Smooth muscle cell (in vitro differentiated cells): ENCODE data around the gene BMP8A. TPM values are rescaled to one million over a fixed set of nuclear protein-coding genes. Genes with fewer than 3 reads are reported as not detected.

Source experiments
- DNase-seq: peaks from one replicate; lab custom pipeline; 2025; ENCODE audit not compliant: unreplicated experiment; lab: John Stamatoyannopoulos, UW
- H2AFZ ChIP-seq: fragments of 200-600 bp; sonication (generic); 2 replicates; pipeline ENCODE4 v1.6.0; 2016; ENCODE audit warnings: antibody characterized with exemption, low read depth, mild to moderate bottlenecking
- H3F3A ChIP-seq: fragments of 200-600 bp; sonication (generic); 2 replicates; pipeline ENCODE4 v1.6.0; 2017; ENCODE audit warnings: antibody characterized with exemption, low read depth
- H3K27ac ChIP-seq: fragments of 200-600 bp; sonication (generic); 2 replicates; pipeline ENCODE4 v1.5.1; 2016; ENCODE audit warnings: low read depth, mild to moderate bottlenecking
- H3K27me3 ChIP-seq: fragments of 200-600 bp; sonication (generic); 2 replicates; pipeline ENCODE4 v1.6.1; 2016; ENCODE audit warnings: low read depth, mild to moderate bottlenecking
- H3K36me3 ChIP-seq: fragments of 200-600 bp; sonication (generic); 2 replicates; pipeline ENCODE4 v1.5.1; 2016; ENCODE audit warnings: low read depth
- H3K4me1 ChIP-seq: fragments of 200-600 bp; sonication (generic); 2 replicates; pipeline ENCODE4 v1.5.1; 2016; ENCODE audit warnings: low read depth
- H3K4me2 ChIP-seq: fragments of 200-600 bp; sonication (generic); 2 replicates; pipeline ENCODE4 v1.6.0; 2016; ENCODE audit warnings: mild to moderate bottlenecking
- H3K4me3 ChIP-seq: fragments of 200-600 bp; sonication (generic); 2 replicates; pipeline ENCODE4 v1.5.1; 2016; ENCODE audit warnings: mild to moderate bottlenecking
- H3K79me2 ChIP-seq: fragments of 200-600 bp; sonication (generic); 2 replicates; pipeline ENCODE4 v1.6.0; 2016; ENCODE audit warnings: low read depth, mild to moderate bottlenecking
- H3K9ac ChIP-seq: fragments of 200-600 bp; sonication (generic); 2 replicates; pipeline ENCODE4 v1.6.0; 2016; ENCODE audit warnings: low read depth
- H3K9me3 ChIP-seq: fragments of 200-600 bp; sonication (generic); replicated peaks from 2 replicates; pipeline ENCODE4 v1.5.1; 2016; ENCODE audit warnings: low read depth
- H4K20me1 ChIP-seq: fragments of 200-600 bp; sonication (generic); 2 replicates; pipeline ENCODE4 v1.6.0; 2016; ENCODE audit warnings: low read depth
- CTCF ChIP-seq: fragments of 200-600 bp; sonication (generic); IDR thresholded peaks from 2 replicates; pipeline ENCODE4 v1.5.1; 2017; ENCODE audit warnings: borderline replicate concordance, mild to moderate bottlenecking, antibody characterized with exemption; ENCODE audit not compliant: insufficient read depth, poor library complexity, severe bottlenecking
- WGBS: methylation state at CpG from one replicate; pipeline ENCODE4 v1.1.7; 2016; ENCODE audit warnings: low lambda C conversion rate; 5-methylcytosine and 5-hydroxymethylcytosine counted together
- polyA plus RNA-seq: library from polyadenylated mRNA; unstranded; fragments of >200 nt; fragmentation: Nextera tagmentation; extraction: Ambion mirVana; gene quantifications from 2 replicates; pipeline ENCODE4 v1.2.1, GENCODE V29; 2016
- total RNA-seq: library from RNA; depleted of rRNA; stranded (reverse); fragments of >200 nt; gene quantifications from 2 replicates; pipeline ENCODE4 v1.2.3, GENCODE V29; 2014

Gene BMP8A
- total and polyA plus RNA-seq, 2 experiments from 2014 or later, result 0.10 to 1.4 TPM

GRCh38 chr1:39568208-39568607 lies 76.8 kb downstream of the BMP8A start:
- Histone ChIP-seq H3K4me2 (no peak overlapping the region), H3K36me3 (peaks cover 57% of the 10 kb centered on the region), H3K4me1 (peaks cover under 1% of the 10 kb centered on the region), H2AFZ (no peak overlapping the region), H3K27ac (no peak overlapping the region), H3K27me3 (no peaks in the 10 kb centered on the region), H3K9ac (no peak overlapping the region), H3K79me2 (peaks cover 30% of the 10 kb centered on the region), H3K9me3 (no peaks in the 10 kb centered on the region), H4K20me1 (peaks cover 92% of the 10 kb centered on the region), H3F3A (peaks cover 3% of the 10 kb centered on the region), H3K4me3 (no peak overlapping the region)
- 97% methylated on average over 2 of the region's 2 CpGs for WGBS
- TF ChIP-seq CTCF, result no peak
- DNase-seq, result no peak

- Histone ChIP-seq H3K27ac (no peak overlapping the region), H3K79me2 (peaks cover 38% of the 10 kb centered on the region), H3K27me3 (no peaks in the 10 kb centered on the region), H2AFZ (no peak overlapping the region), H3K9ac (no peak overlapping the region), H3K36me3 (peaks cover 56% of the 10 kb centered on the region), H3K4me3 (no peak overlapping the region), H3K9me3 (no peaks in the 10 kb centered on the region), H3F3A (peaks cover 3% of the 10 kb centered on the region), H3K4me2 (no peak overlapping the region), H3K4me1 (peaks cover 9% of the 10 kb centered on the region), H4K20me1 (peaks cover 92% of the 10 kb centered on the region)
- 96% methylated on average over 4 of the region's 4 CpGs for WGBS
- no peak for TF ChIP-seq CTCF
- DNase-seq, result no peak
Observed at GRCh38 chr1:39569034-39569433, 77.6 kb downstream of the BMP8A start.

- peaks cover 54% of the 10 kb centered on the region for H3K79me2 ChIP-seq
- WGBS, result 99% methylated on average over 11 of the region's 11 CpGs
- H3K9me3 ChIP-seq, result no peaks in the 10 kb centered on the region
- H3K27me3 ChIP-seq, result no peaks in the 10 kb centered on the region
- H3K4me3 ChIP-seq, result no peak overlapping the region
- TF ChIP-seq CTCF, result no peak
- no peak overlapping the region for H3K27ac ChIP-seq
- no peak overlapping the region for H3K4me2 ChIP-seq
- peaks cover 20% of the 10 kb centered on the region for H3K4me1 ChIP-seq
- no peak for DNase-seq
- no peak overlapping the region for H2AFZ ChIP-seq
- peaks cover 50% of the 10 kb centered on the region for H3K36me3 ChIP-seq
- H4K20me1 ChIP-seq, result peaks cover 96% of the 10 kb centered on the region
- H3F3A ChIP-seq, result peaks cover 3% of the 10 kb centered on the region
- H3K9ac ChIP-seq, result no peak overlapping the region
Observed at GRCh38 chr1:39570477-39571177, 79.2 kb downstream of the BMP8A start.

- peaks cover 3% of the 10 kb centered on the region for H3F3A ChIP-seq
- 97% methylated on average over 9 of the region's 9 CpGs for WGBS
- no peak overlapping the region for H3K27ac ChIP-seq
- H3K4me2 ChIP-seq, result no peak overlapping the region
- no peaks in the 10 kb centered on the region for H3K9me3 ChIP-seq
- H3K4me1 ChIP-seq, result peaks cover 20% of the 10 kb centered on the region
- peaks cover 45% of the 10 kb centered on the region for H3K36me3 ChIP-seq
- no peak overlapping the region for H2AFZ ChIP-seq
- DNase-seq, result no peak
- H3K27me3 ChIP-seq, result no peaks in the 10 kb centered on the region
- H3K9ac ChIP-seq, result no peak overlapping the region
- peaks cover 96% of the 10 kb centered on the region for H4K20me1 ChIP-seq
- no peak overlapping the region for H3K4me3 ChIP-seq
- peaks cover 59% of the 10 kb centered on the region for H3K79me2 ChIP-seq
- no peak for TF ChIP-seq CTCF
Observed at GRCh38 chr1:39571178-39571483, 79.7 kb downstream of the BMP8A start.
